Measurements from ENCODE around the gene CDH4.
A peak's percentile ranks its signal among the peaks of the same experiment; 100 is the strongest.

The CDH4 gene

DNA sequence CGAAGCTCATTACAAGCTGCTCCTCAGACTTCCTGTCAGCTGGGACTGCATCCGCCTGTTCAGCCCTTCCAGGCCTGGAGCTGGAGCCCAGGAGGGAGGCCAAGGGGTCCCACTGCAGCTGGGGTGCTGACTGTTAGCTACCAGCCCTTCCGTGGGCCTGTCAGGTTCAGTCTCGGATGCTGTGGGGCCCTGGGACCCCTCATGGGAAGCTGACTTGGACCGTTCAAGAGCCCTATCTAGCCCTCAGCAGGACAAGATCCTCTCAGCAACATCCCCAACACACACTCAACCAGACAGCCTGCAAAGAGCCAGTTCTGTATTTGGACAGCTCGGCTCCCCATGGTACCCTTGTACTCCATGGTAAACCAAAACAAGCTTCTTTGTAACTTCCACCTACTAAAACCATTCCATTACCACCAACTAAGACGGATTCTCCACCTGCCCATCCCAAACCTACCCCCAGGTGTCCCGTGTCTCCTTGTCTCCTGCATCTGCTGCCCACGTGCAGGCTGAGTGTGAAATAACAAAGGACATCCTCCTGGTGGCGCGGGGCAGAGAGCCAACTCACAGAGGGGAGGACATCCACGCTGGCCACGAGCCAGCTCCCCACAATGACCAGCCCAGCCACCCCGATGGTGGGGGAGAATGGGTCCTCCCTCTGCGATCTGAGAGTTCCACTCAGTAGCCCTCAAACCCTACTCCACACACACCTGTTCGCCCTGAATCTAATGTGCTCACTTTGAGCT, 702.4 kb downstream of the CDH4 start:
- TF ChIP-seq, protein P1, sequence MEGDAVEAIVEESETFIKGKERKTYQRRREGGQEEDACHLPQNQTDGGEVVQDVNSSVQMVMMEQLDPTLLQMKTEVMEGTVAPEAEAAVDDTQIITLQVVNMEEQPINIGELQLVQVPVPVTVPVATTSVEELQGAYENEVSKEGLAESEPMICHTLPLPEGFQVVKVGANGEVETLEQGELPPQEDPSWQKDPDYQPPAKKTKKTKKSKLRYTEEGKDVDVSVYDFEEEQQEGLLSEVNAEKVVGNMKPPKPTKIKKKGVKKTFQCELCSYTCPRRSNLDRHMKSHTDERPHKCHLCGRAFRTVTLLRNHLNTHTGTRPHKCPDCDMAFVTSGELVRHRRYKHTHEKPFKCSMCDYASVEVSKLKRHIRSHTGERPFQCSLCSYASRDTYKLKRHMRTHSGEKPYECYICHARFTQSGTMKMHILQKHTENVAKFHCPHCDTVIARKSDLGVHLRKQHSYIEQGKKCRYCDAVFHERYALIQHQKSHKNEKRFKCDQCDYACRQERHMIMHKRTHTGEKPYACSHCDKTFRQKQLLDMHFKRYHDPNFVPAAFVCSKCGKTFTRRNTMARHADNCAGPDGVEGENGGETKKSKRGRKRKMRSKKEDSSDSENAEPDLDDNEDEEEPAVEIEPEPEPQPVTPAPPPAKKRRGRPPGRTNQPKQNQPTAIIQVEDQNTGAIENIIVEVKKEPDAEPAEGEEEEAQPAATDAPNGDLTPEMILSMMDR (IDR thresholded peaks at IDR 0.05; ENCODE audit: low read depth, low read length), result no peak
- no peak overlapping the region for H3K4me3 ChIP-seq (ENCODE audit: low read depth, low read length)
- in situ Hi-C loops (cut with HindIII; ENCODE audit: low sequenced_read_pairs), result no loop called here
- DNase-seq (ENCODE audit: low read depth, low spot score), result no peak

GRCh38 chr20:61955668-61956395, 703.8 kb downstream of the CDH4 start:
- TF ChIP-seq, protein P1 (IDR thresholded peaks at IDR 0.05; ENCODE audit: low read depth, low read length), result no peak
- no peak for DNase-seq (ENCODE audit: low read depth, low spot score)
- H3K4me3 ChIP-seq (ENCODE audit: low read depth, low read length), result no peak overlapping the region
- in situ Hi-C loops (cut with HindIII; ENCODE audit: low sequenced_read_pairs), result no loop called here

DNA sequence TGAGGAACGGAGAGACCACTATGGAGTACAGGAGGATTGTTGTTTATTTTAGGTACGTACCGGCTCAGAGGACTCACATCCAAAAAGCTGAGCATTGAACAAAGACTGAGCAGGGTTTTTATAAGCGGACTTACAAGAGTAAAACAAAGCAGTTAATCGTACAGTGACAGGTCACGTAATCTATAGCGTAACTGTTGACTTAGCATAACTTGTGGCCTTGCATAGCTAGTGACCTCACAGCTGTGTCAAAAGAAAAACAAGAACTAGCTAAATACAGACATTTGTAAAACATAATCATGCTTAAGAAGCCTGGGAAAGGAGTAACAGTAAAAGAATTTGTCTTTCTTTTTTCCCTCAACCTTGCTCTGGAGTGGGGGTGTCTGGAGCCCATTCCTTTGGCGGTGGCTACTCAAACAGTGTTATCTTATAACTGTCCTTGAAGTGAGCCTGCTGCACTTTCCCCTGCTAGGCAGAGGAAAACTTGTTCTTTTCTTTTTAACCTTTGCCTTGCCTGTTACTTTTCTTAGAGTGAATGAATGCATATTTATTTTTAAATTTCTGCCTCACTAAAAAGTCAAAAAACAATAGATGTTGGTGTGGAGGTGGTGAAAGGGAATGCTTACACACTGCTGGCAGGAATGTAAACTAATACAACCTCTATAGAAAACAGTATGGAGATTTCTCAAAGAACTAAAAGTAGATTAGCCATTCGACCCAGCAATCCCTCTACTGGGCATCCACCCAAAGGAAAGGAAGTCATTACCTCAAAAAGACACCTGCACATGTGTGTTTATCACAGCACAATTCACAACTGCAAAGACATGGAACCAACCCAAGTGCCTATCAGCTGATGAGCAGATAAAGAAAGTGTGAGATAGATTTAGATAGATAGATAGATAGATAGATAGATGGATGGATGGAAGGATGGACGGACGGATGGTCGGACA, 704.6 kb downstream of the CDH4 start:
- peak; percentile 36 for DNase-seq (ENCODE audit: low read depth, low spot score)
- H3K4me3 ChIP-seq (ENCODE audit: low read depth, low read length), result no peak overlapping the region
- in situ Hi-C loops (cut with HindIII; ENCODE audit: low sequenced_read_pairs), result no loop called here
- TF ChIP-seq, protein P1 (IDR thresholded peaks at IDR 0.05; ENCODE audit: low read depth, low read length), result no peak

- TF ChIP-seq, protein P1 (IDR thresholded peaks at IDR 0.05; ENCODE audit: low read depth, low read length), result no peak
- in situ Hi-C loops (cut with HindIII; ENCODE audit: low sequenced_read_pairs), result no loop called here
- no peak overlapping the region for H3K4me3 ChIP-seq (ENCODE audit: low read depth, low read length)
- no peak for DNase-seq (ENCODE audit: low read depth, low spot score)
These were observed 706.1 kb downstream of the CDH4 start for GRCh38 chr20:61957961-61958715.

- DNase-seq (ENCODE audit: low read depth, low spot score), result no peak
- in situ Hi-C loops (cut with HindIII; ENCODE audit: low sequenced_read_pairs), result no loop called here
- TF ChIP-seq, protein P1 (IDR thresholded peaks at IDR 0.05; ENCODE audit: low read depth, low read length), result no peak
- H3K4me3 ChIP-seq (ENCODE audit: low read depth, low read length), result no peak overlapping the region
These were observed 707.0 kb downstream of the CDH4 start for GRCh38 chr20:61958773-61959700.

All from astrocyte of the spinal cord (primary cell).